SK-N-MC (cell line): Measurements from ENCODE around the gene S100A5.
"Not testable (repeated sequence)": the region's sequence is repeated elsewhere in the genome, so short reads cannot be mapped to it uniquely, and the experiment has no call there.

Experiments used
- DNase-seq: peaks from one replicate; pipeline ENCODE4 v3.0.0-alpha.2; 2011; ENCODE audit warnings: low read depth, low spot score
- H3K27ac ChIP-seq: fragments of 200-600 bp; sonication (generic); 2 replicates; pipeline ENCODE4 v1.5.1; 2016; ENCODE audit warnings: mixed run types
- H3K36me3 ChIP-seq: fragments of 200-600 bp; sonication (generic); 2 replicates; pipeline ENCODE4 v1.6.1; 2017; ENCODE audit warnings: antibody characterized with exemption, low read length, mixed read lengths; ENCODE audit not compliant: insufficient read depth
- H3K4me3 ChIP-seq: fragments of 200-600 bp; sonication (generic); 2 replicates; pipeline ENCODE4 v1.5.1; 2016
- H3K9ac ChIP-seq: fragments of 200-600 bp; sonication (generic); 2 replicates; pipeline ENCODE4 v1.8.0; 2017; ENCODE audit warnings: mixed run types, mixed read lengths; ENCODE audit not compliant: insufficient read length
- H3K9me3 ChIP-seq: fragments of 200-600 bp; sonication (generic); 2 replicates; pipeline ENCODE4 v1.6.1; 2017; ENCODE audit warnings: low read depth, mild to moderate bottlenecking, antibody characterized with exemption, low read length, moderate library complexity, mixed read lengths
- EZH2 ChIP-seq: fragments of 200-600 bp; sonication (generic); IDR thresholded peaks from one replicate; pipeline ENCODE4 v1.6.1; 2017; ENCODE audit warnings: antibody characterized with exemption
- FOXP2 ChIP-seq: optimal IDR thresholded peaks from 2 replicates; pipeline ENCODE3; 2011; ENCODE audit warnings: mild to moderate bottlenecking, moderate library complexity; ENCODE audit not compliant: insufficient read depth; ENCODE audit errors: extremely low read length, control extremely low read depth
- POLR2AphosphoS5 ChIP-seq: IDR thresholded peaks from 2 replicates; pipeline ENCODE4 v1.6.1; 2012; ENCODE audit warnings: mild to moderate bottlenecking, low read depth, low read length, borderline replicate concordance

S100A5 gene

DNA sequence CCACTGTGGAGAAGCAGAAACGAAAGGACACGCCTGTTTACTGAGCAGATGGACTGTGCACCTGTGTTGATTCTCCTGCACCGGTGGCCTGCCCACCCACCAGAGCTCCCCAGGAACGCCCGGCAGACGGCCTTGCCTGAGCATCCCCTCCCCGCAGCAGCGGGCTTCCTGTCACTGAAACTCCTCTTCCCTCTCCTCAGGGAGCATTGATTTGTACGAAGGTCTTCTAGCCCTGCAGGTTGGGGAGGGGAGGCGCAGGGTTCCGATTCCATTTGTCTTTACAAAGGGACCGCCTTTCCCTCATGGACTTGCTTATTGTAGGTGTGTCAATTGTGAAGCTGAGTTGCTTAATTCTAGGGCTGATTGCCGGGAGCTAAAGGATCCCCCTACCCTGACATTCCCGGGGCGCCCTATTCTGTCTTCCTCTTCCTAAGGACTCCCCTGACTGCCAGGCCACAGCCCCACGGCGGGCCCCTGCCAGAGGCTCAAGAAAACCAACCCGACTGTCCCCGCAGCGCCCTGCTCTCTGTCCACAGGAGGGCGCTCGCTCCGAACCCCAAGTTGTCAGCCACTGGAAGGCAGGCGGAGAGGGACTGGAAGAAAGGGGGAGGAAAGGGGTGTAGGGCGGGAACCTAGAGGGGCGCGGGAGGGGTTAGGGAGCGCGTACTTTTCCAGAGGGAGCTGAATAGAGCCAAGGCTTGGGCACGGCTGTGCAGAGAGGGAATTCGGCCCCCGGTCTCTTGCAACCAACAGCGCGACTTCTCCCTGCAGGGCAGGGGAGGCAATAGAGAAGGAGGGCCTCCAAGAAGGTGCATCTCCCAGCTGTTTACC is 7.8 kb downstream of the S100A5 start:
- DNase-seq, result no peak
- H3K9me3 ChIP-seq, result no peaks in the 10 kb centered on the region
- H3K27ac ChIP-seq, result no peak overlapping the region
- no peaks in the 10 kb centered on the region for H3K36me3 ChIP-seq
- no peak overlapping the region for H3K9ac ChIP-seq
- H3K4me3 ChIP-seq, result no peak overlapping the region
- TF ChIP-seq POLR2AphosphoS5 (no peak), EZH2 (no peak), FOXP2 (no peak)

- Histone ChIP-seq H3K27ac (no peak overlapping the region), H3K9me3 (no peaks in the 10 kb centered on the region), H3K36me3 (no peaks in the 10 kb centered on the region), H3K4me3 (no peak overlapping the region), H3K9ac (no peak overlapping the region)
- no peak for DNase-seq
- TF ChIP-seq POLR2AphosphoS5, result no peak
Observed at GRCh38 chr1:153532181-153532580, 8.6 kb downstream of the S100A5 start.

DNA sequence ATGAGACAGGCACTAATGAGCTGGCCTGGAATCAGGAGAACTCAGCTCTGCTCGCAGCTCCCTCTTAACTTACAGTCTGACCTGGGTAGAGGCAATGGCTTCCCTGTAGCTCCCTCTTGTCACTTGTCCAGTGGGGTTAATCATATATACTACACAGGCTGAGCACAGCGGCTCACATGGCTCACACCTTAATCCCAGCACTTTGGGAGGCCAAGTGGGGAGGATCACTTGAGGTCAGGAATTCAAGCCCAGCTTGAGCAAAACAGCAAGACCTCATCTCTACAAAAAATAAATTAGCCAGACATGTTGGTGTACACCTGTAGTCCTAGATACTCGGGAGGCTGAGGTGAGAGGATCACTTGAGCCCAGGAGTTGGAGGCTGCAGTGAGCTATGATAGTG is 9.1 kb downstream of the S100A5 start:
- H3K27ac ChIP-seq, result no peak overlapping the region
- no peaks in the 10 kb centered on the region for H3K9me3 ChIP-seq
- no peak overlapping the region for H3K4me3 ChIP-seq
- no peak for DNase-seq
- TF ChIP-seq FOXP2 (no peak), POLR2AphosphoS5 (no peak), EZH2 (no peak)
- no peaks in the 10 kb centered on the region for H3K36me3 ChIP-seq
- no peak overlapping the region for H3K9ac ChIP-seq

- TF ChIP-seq EZH2 (no peak), POLR2AphosphoS5 (no peak), FOXP2 (no peak)
- DNase-seq, result no peak
- Histone ChIP-seq H3K9ac (no peak overlapping the region), H3K27ac (no peak overlapping the region), H3K9me3 (no peaks in the 10 kb centered on the region), H3K36me3 (no peaks in the 10 kb centered on the region), H3K4me3 (no peak overlapping the region)
Observed at GRCh38 chr1:153527683-153528040, 13.1 kb downstream of the S100A5 start.

GRCh38 chr1:153527023-153527682 is 13.6 kb downstream of the S100A5 start:
- DNase-seq, result no peak
- Histone ChIP-seq H3K9me3 (no peaks in the 10 kb centered on the region), H3K36me3 (no peaks in the 10 kb centered on the region), H3K9ac (no peak overlapping the region), H3K4me3 (no peak overlapping the region), H3K27ac (no peak overlapping the region)
- TF ChIP-seq FOXP2, result no peak
- TF ChIP-seq POLR2AphosphoS5, result no peak
- no peak for TF ChIP-seq EZH2

DNA sequence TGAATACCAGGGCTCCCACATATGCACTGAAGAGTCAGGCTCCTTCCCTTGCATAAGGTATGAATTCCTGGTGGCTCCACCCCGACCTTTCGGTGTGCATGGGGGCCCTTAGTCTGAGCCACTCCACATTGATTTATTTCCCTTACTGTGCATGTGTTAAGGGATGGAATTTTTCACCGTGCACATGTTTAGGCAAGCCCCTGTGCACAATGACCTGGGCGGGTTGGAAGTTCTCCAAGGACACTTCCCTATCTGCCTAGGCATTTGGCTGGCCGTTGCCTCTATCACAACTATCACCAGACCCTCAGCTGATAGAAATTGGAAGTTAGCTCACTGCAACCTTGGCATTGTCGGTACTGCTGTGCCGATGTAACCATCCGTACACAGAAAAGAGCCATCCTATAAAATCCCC is 14.6 kb downstream of the S100A5 start:
- TF ChIP-seq FOXP2 (no peak), POLR2AphosphoS5 (no peak), EZH2 (no peak)
- no peaks in the 10 kb centered on the region for H3K9me3 ChIP-seq
- no peak overlapping the region for H3K9ac ChIP-seq
- H3K27ac ChIP-seq, result no peak overlapping the region
- H3K4me3 ChIP-seq, result no peak overlapping the region
- no peak for DNase-seq
- no peaks in the 10 kb centered on the region for H3K36me3 ChIP-seq

- H3K9me3 ChIP-seq, result no peaks in the 10 kb centered on the region
- H3K36me3 ChIP-seq, result no peaks in the 10 kb centered on the region
- H3K27ac ChIP-seq, result no peak overlapping the region
- no peak overlapping the region for H3K9ac ChIP-seq
- TF ChIP-seq POLR2AphosphoS5 (no peak), EZH2 (no peak), FOXP2 (no peak)
- no peak for DNase-seq
- no peak overlapping the region for H3K4me3 ChIP-seq
Observed at GRCh38 chr1:153525088-153525728, 15.5 kb downstream of the S100A5 start.

- not testable (repeated sequence) for H3K9me3 ChIP-seq, H3K9ac ChIP-seq, H3K4me3 ChIP-seq, DNase-seq, H3K36me3 ChIP-seq, H3K27ac ChIP-seq
Observed at GRCh38 chr1:153522353-153523048, 18.2 kb downstream of the S100A5 start.

DNA sequence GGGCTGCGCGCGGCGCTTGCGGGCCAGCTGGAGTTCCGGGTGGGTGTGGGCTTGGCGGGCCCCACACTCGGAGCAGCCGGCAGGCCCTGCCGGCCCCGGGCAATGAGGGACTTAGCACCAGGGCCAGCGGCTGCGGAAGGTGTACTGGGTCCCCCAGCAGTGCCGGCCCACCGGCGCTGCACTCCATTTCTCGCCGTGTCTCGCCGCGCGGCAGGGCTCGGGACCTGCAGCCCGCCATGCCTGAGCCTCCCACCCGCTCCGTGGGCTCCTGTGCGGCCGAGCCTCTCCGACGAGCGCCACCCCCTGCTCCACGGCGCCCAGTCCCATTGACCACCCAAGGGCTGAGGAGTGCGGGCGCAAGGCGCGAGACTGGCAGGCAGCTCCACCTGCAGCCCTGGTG is 18.9 kb downstream of the S100A5 start:
- H3K27ac ChIP-seq, H3K36me3 ChIP-seq, H3K4me3 ChIP-seq, H3K9ac ChIP-seq, DNase-seq, H3K9me3 ChIP-seq: not testable (repeated sequence)
